NCI-H446 (cell line): Measurements from ENCODE around the gene CCNH.

Source experiments
- DNase-seq, 2 experiments: peaks; one replicate each; lab custom pipeline; 2025; lab: John Stamatoyannopoulos, UW

Gene CCNH

GRCh38 chr5:87360132-87360531, 52.6 kb downstream of the CCNH start:
- DNase-seq: no peak

GRCh38 chr5:87359106-87359505, 53.6 kb downstream of the CCNH start:
- DNase-seq: no peak

- no peak for DNase-seq
Measured at GRCh38 chr5:87354496-87354895, 58.2 kb downstream of the CCNH start.

- DNase-seq: no peak
Measured at GRCh38 chr5:87347841-87348240, 64.9 kb downstream of the CCNH start.

GRCh38 chr5:87347272-87347671, 65.5 kb downstream of the CCNH start:
- no peak for DNase-seq
